ENCODE measurements around the gene ATP2B2.

The ATP2B2 gene

DNA sequence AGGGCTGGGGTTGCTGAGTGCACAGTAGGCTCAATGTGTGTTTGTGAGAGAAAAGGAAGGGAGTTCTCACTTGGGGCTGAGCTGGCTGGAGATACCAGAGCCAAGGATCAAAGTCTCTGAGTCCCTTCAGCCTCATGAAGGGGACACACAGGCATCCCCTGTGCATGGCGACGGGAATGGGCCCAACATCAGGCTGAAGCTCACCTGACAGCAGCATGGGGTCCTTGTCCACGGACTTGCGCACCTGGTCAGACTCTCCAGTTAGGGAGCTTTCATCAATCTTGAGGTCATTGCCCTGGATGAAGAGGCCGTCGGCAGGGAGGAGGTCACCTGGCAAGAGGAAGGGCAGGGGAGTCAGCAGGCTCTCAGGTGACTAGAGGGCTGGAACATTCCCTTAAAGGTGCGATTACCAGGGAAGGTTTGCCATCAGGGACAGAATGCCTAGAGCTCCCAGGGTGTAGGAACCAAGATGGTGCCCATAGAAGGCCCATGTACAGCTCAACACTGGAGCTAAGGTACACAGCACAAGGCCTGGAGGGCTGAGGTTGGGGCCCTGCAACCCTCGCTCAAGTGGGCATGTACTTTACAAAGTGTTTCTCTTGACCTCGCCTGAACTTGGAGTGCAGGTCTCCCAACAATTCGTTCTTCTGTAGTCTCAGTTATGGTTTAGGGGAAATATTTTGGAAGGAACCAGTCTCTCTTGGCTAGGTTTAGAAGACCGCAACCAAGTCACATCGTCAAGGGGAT, 104.5 kb downstream of the ATP2B2 start:
- Mint-ChIP-seq H3K27ac (no peak overlapping the region), H3K9me3 (no peaks in the 10 kb centered on the region)

DNA sequence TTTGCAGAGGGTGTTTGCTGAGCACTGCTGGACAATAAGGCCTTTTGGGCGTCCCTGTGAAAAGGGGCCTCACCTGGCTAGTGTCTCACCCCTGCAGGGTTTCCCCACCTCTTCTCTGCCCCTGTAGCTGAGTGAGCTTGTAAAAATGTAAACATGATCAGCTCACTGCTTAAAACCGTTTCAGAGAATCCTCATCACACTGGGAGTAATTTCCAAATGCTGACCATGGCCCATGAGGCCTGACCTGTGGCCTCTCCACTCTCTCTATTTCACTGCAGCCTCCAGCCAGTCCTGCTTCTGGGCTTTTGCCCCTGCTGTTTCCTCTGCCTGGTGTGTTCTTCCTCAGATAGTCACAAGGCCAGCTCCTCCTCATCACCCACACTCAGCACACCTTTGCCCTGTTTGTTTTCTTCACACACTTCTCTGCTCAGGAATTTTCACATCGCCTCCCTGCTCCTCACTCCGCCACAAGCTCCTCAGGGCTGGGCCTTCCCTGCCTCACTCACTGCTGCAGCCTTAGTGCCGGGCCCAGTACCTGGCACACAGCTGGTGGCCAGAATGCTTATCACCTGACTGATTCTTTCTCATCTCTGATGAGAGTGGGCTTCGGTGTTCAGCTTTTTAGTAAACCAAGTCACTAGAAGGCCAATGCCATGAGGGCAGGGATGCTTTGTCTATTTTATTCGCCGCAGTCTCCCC, 105.2 kb downstream of the ATP2B2 start:
- Mint-ChIP-seq H3K27me3 (peaks cover 2% of the 10 kb centered on the region), H3K4me1 (peaks cover 19% of the 10 kb centered on the region), H3K27ac (no peak overlapping the region), H3K9me3 (no peaks in the 10 kb centered on the region), H3K4me3 (no peak overlapping the region), H3K36me3 (ENCODE audit: low read depth) (no peaks in the 10 kb centered on the region)
- ATAC-seq (no peak), DNase-seq (no peak)

More for the DNA sequence above, 104.5 kb downstream of the ATP2B2 start:
- Mint-ChIP-seq H3K4me1 (peaks cover 12% of the 10 kb centered on the region), H3K36me3 (ENCODE audit: low read depth) (no peaks in the 10 kb centered on the region), H3K4me3 (no peak overlapping the region), H3K27me3 (peaks cover 2% of the 10 kb centered on the region)
- ATAC-seq, result no peak
- no peak for DNase-seq

DNA sequence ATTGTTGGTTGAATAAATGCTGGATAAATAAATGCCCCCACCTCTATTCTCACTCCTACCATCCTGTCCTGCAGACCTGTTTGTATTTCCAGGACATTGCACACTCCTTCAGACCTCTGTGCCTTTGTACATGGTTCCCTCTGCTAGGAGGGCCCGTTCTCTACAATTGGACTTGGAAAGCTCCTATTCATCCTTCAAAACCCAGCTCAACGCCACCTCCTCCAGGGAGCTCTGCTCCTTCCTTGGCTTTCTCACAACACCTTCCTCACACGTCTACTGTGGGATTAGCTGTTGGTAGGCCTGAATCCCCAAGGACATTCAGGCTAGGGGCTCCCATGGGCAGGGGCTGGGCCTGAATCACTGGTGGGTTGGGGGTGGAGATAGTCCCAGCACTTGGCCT, 105.8 kb downstream of the ATP2B2 start:
- no peak overlapping the region for H3K27ac Mint-ChIP-seq
- ATAC-seq, result no peak

DNA sequence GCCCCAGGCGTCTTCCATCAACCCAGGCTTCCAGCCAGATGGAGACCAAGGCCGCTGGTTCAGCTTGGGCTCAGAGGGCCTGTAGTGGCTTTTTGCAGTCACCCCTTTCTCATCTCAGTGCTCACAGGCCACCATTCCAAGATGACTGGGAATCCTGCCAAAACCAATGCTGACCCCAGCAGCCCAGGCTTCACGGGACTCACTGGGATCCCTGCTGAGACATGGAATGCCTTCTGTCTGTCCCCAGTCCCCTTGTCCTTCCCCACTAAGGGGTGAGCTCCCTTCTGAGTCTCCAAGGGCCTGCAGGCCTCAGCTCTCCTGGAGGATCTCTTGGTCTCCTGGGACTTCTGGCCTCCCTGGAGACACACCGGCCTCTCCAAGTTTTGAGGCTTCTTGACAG, 107.0 kb downstream of the ATP2B2 start:
- Mint-ChIP-seq H3K4me1 (peaks cover 18% of the 10 kb centered on the region), H3K36me3 (ENCODE audit: low read depth) (no peaks in the 10 kb centered on the region), H3K4me3 (no peak overlapping the region), H3K27me3 (peaks cover 2% of the 10 kb centered on the region), H3K27ac (no peak overlapping the region), H3K9me3 (no peaks in the 10 kb centered on the region)
- ATAC-seq, result no peak
- DNase-seq, result no peak

More for the DNA sequence above, 105.8 kb downstream of the ATP2B2 start:
- no peaks in the 10 kb centered on the region for H3K36me3 Mint-ChIP-seq (ENCODE audit: low read depth)
- H3K9me3 Mint-ChIP-seq, result no peaks in the 10 kb centered on the region
- H3K27me3 Mint-ChIP-seq, result peaks cover 2% of the 10 kb centered on the region
- no peak overlapping the region for H3K4me3 Mint-ChIP-seq
- peaks cover 23% of the 10 kb centered on the region for H3K4me1 Mint-ChIP-seq
- no peak for DNase-seq

DNA sequence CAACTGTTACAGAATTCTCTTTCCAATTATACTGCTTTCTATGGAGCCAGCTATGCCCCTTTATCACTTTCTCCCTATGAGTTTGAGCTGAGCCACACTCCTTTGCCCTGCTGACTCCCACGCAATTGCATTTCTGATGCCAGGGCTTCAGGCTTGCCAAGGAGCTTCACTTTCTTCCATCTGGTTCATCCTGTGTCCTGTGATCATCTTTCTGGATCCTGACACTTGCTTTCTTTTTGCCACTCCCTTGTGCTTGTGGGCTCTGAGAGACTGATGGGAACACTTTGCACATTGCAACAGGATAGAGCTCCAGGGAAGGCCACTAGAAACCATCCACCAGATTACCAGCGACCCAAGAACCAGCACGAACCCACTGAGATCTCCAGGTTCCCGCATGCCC, 107.5 kb downstream of the ATP2B2 start:
- ATAC-seq (no peak), DNase-seq (no peak)
- no peaks in the 10 kb centered on the region for H3K9me3 Mint-ChIP-seq
- no peak overlapping the region for H3K27ac Mint-ChIP-seq
- no peak overlapping the region for H3K4me3 Mint-ChIP-seq
- no peaks in the 10 kb centered on the region for H3K36me3 Mint-ChIP-seq (ENCODE audit: low read depth)
- peaks cover 2% of the 10 kb centered on the region for H3K27me3 Mint-ChIP-seq
- H3K4me1 Mint-ChIP-seq, result peaks cover 18% of the 10 kb centered on the region

DNA sequence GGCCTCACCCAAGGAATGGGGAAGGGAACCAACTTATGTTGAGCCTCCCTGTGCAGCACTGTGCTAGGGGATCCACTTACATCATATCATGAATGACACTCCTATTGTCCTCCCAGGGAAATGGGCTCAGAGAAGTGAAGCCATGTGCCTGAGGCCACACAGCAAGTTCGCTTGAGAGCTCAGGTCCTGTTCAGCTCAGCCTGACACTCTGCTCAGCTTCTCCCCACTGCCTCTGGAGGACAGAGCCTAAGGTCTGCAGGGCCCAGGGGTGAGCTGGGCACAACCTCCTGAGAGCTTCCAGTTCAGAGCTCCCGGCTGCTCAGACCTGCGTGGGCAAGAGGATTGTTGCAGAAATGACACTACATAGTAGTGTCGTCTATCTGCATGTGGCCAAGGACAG, 108.5 kb downstream of the ATP2B2 start:
- no peak for ATAC-seq
- Mint-ChIP-seq H3K4me1 (peaks cover 21% of the 10 kb centered on the region), H3K27me3 (peaks cover 2% of the 10 kb centered on the region)

DNA sequence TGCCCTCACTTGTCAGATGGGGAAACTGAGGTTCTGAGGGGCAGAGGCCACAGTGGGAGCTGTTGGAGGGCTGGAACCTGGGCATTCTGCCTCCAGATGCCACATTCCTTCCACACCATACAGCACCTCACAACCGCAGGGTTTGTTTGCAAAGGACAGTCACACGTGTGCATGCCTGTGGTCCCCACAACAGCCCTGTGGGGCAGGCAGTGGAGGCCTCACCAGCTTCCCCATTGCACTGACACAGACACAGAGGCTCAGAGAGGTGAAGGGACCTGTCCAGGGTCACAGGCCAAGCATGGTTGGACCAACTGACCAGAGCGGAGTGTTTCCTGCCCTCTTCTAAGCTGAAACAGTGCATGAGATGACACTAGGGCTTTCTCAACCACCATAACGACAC, 109.3 kb downstream of the ATP2B2 start:
- H3K27me3 Mint-ChIP-seq, result peaks cover 2% of the 10 kb centered on the region
- H3K4me1 Mint-ChIP-seq, result peaks cover 27% of the 10 kb centered on the region
- H3K27ac Mint-ChIP-seq, result no peak overlapping the region
- no peaks in the 10 kb centered on the region for H3K9me3 Mint-ChIP-seq
- ATAC-seq, result no peak
- no peaks in the 10 kb centered on the region for H3K36me3 Mint-ChIP-seq (ENCODE audit: low read depth)
- no peak for DNase-seq
- H3K4me3 Mint-ChIP-seq, result no peak overlapping the region

More for the DNA sequence above, 108.5 kb downstream of the ATP2B2 start:
- no peak for DNase-seq
- Mint-ChIP-seq H3K9me3 (no peaks in the 10 kb centered on the region), H3K36me3 (ENCODE audit: low read depth) (no peaks in the 10 kb centered on the region), H3K4me3 (no peak overlapping the region), H3K27ac (no peak overlapping the region)

DNA sequence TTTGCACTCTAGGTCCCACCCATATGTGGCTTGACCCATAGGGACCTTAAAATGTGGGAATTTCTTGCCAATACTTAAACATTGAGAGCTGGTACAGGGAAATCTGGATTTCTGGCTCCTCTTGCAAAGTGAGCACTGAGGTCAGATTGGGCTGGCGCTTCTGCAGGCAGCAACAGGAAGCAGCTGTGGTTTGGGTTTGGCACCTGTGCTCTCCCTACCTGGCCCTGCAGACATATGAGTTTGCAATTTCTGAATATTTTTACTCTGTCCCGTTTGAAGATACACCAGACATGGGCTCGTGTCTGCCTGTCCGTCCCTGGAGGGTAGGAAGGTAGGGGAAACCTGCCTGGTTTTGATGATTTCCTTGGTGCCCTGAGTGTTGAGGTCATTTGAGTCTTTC, 109.7 kb downstream of the ATP2B2 start:
- ATAC-seq (no peak), DNase-seq (no peak)
- Mint-ChIP-seq H3K4me3 (no peak overlapping the region), H3K36me3 (ENCODE audit: low read depth) (no peaks in the 10 kb centered on the region), H3K9me3 (no peaks in the 10 kb centered on the region), H3K4me1 (peaks cover 31% of the 10 kb centered on the region), H3K27ac (no peak overlapping the region), H3K27me3 (peaks cover 2% of the 10 kb centered on the region)

DNA sequence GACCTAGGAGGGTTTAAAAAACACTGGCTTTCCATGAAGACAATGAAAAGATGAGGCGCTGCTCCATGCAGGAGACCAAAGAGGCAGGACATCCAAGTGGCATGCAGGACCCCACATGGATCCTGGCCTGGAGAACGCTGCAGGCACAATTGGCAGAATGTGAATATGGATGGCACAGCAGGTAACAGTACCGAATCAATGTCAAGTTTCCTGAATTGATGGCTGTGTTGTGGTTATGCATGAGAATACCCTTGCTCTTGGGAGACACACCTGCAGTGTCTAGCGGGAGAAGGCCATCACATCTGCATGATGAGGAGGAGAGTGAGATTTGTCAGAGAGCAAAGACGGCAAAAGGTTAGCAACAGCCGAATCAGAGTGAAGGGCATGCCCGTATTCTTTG, 110.2 kb downstream of the ATP2B2 start:
- DNase-seq (no peak), ATAC-seq (no peak)
- Mint-ChIP-seq H3K27me3 (peaks cover 2% of the 10 kb centered on the region), H3K4me3 (no peak overlapping the region), H3K36me3 (ENCODE audit: low read depth) (no peaks in the 10 kb centered on the region), H3K4me1 (peaks cover 35% of the 10 kb centered on the region), H3K27ac (no peak overlapping the region), H3K9me3 (no peaks in the 10 kb centered on the region)

DNA sequence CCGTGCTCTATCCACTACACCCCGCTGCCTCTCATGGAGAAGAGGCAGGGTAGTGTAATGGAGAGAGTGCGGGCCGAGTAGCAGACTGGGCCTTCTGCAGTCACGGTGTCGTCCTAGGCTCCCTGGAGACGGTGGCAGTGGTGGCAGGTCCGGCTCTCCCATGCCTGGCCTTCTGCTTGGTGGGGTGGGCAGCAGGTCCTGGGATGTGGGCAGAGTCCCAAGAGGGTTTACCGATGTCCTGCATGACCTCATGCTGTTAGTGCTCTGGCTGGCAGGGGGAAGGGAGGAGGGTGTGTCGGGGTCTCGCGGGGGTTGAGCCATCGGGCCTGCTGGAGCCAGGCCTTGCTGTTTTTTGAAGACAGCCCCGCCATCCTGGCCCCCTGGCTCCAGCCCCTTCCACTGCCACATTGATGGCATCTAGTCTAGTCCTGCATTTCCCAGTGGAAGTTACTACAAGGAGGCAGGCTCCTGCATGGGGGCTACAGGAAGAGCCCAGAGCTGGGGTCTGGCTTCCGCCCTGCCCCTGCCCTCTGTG, 110.8 kb downstream of the ATP2B2 start:
- Mint-ChIP-seq H3K27me3 (peaks cover 2% of the 10 kb centered on the region), H3K27ac (no peak overlapping the region), H3K36me3 (ENCODE audit: low read depth) (no peaks in the 10 kb centered on the region), H3K4me1 (peaks cover 39% of the 10 kb centered on the region), H3K4me3 (no peak overlapping the region), H3K9me3 (no peaks in the 10 kb centered on the region)
- no peak for ATAC-seq
- no peak for DNase-seq

DNA sequence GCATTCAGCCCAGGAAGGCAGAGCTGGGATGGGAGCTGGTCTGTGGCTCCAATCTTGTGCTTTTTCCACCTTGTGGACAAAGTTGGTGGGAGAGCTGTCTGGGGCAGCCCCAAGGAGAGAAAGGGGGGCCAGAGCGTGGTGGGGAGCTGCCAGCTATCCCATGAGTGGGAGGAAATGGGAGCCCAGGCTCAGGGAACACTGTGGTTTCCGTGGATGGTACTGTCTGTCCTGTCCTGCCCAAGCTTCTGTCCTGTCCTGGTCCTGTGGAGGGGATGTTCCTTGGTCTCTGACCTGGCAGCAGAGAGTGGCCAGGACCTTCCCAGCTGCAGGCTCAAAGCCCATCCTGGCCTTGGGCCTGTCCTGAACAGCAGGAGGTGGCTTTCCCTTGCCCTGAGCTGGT, 111.9 kb downstream of the ATP2B2 start:
- DNase-seq (no peak), ATAC-seq (no peak)
- Mint-ChIP-seq H3K9me3 (no peaks in the 10 kb centered on the region), H3K27me3 (no peaks in the 10 kb centered on the region), H3K36me3 (ENCODE audit: low read depth) (no peaks in the 10 kb centered on the region), H3K4me3 (no peak overlapping the region), H3K27ac (no peak overlapping the region), H3K4me1 (peaks cover 50% of the 10 kb centered on the region)

DNA sequence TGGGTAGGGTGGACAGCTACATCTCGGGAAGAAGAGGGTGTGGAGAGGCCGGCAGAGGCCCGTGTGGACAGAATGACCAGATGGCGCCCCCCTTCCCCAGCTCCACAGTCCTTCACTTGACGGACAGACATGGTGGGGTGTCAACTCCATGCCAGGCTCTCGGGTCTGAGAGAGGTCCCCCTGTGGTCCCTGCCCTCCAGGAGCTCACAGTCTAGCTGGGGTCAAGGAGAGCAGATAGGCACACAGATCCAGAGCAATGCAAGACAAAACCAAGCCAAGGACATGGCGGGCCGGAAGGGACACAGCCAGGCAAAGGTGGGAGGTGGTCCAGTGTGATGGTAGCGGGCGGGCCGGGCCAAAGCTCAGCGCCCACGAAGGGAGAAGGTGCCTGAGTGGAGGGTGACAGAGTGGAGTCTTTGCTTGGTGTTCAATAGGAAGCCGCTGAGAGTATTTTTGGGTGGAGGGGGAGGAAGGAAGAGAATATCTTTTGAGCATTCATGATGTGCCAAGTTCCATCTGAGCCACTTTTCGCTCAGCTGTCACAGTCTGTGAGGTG, 112.4 kb downstream of the ATP2B2 start:
- Mint-ChIP-seq H3K36me3 (ENCODE audit: low read depth) (no peaks in the 10 kb centered on the region), H3K4me3 (no peak overlapping the region), H3K9me3 (no peaks in the 10 kb centered on the region), H3K27ac (no peak overlapping the region), H3K27me3 (no peaks in the 10 kb centered on the region), H3K4me1 (peaks cover 54% of the 10 kb centered on the region)
- ATAC-seq (no peak), DNase-seq (no peak)

DNA sequence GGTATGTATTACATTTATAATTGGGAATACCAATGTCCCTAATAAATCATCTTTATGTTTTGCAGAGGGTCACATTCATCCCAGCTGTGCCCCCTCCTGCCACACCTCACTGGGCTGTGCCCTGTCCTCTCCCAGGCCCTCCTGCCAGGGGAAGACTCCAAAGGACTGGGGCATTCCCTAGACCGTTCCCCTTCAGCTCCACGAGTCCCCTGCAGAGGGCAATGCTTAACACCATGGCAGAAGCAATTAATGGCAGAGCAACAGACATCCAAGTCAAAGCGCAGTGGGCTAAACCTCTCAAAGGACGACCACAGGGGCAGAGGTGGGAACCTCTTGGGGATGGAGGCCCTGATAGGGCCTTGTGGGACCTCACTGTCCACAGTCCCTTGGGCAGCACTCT, 113.1 kb downstream of the ATP2B2 start:
- H3K4me1 Mint-ChIP-seq, result peaks cover 54% of the 10 kb centered on the region
- H3K4me3 Mint-ChIP-seq, result no peak overlapping the region
- DNase-seq, result no peak
- H3K9me3 Mint-ChIP-seq, result no peaks in the 10 kb centered on the region
- ATAC-seq, result no peak
- H3K27ac Mint-ChIP-seq, result no peak overlapping the region
- H3K27me3 Mint-ChIP-seq, result no peaks in the 10 kb centered on the region
- no peaks in the 10 kb centered on the region for H3K36me3 Mint-ChIP-seq (ENCODE audit: low read depth)

DNA sequence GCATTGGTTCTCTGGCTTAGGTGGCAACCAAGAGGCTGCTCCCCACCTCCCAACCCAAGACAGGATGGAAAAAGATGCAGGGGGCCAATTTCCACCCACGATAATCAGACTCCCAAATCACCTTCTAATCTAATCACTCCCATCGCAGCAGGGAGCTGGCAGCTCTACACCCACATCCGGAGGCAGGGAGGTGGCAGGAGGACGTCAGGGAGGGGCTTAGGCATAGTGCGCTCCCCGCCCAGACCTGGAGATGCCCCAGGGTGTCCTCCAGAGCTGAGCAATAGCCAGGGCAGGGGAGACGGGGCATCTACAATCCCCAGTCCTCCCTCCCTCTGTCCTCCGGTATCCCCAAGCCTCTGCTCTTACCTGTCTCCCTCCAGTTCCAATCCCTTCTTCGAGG, 114.0 kb downstream of the ATP2B2 start:
- peaks cover 59% of the 10 kb centered on the region for H3K4me1 Mint-ChIP-seq
- no peak for DNase-seq
- no peaks in the 10 kb centered on the region for H3K36me3 Mint-ChIP-seq (ENCODE audit: low read depth)
- no peak for ATAC-seq
- H3K4me3 Mint-ChIP-seq, result no peak overlapping the region
- no peaks in the 10 kb centered on the region for H3K27me3 Mint-ChIP-seq
- no peak overlapping the region for H3K27ac Mint-ChIP-seq
- H3K9me3 Mint-ChIP-seq, result no peaks in the 10 kb centered on the region

Measured in activated naive CD8-positive, alpha-beta T cell treated with anti-CD3 and anti-CD28 coated beads, Interleukin-2, amount 50 U/mL, for 24 hours (primary cell).